GM19351 (cell line): ENCODE results near the gene PLCD1.
A peak's percentile ranks its signal among the peaks of the same experiment; 100 is the strongest.

Source experiments
- ATAC-seq: cut with Tn5 transposase; IDR thresholded peaks from one replicate; pipeline ENCODE4 v1.9.1; 2021; ENCODE audit warnings: mild to moderate bottlenecking, moderate library complexity; ENCODE audit not compliant: unreplicated experiment

The PLCD1 gene

GRCh38 chr3:38001456-38002081 is 27.9 kb downstream of the PLCD1 start:
- no peak for ATAC-seq

- no peak for ATAC-seq
Observed at GRCh38 chr3:38000965-38001455, 28.4 kb downstream of the PLCD1 start.

DNA sequence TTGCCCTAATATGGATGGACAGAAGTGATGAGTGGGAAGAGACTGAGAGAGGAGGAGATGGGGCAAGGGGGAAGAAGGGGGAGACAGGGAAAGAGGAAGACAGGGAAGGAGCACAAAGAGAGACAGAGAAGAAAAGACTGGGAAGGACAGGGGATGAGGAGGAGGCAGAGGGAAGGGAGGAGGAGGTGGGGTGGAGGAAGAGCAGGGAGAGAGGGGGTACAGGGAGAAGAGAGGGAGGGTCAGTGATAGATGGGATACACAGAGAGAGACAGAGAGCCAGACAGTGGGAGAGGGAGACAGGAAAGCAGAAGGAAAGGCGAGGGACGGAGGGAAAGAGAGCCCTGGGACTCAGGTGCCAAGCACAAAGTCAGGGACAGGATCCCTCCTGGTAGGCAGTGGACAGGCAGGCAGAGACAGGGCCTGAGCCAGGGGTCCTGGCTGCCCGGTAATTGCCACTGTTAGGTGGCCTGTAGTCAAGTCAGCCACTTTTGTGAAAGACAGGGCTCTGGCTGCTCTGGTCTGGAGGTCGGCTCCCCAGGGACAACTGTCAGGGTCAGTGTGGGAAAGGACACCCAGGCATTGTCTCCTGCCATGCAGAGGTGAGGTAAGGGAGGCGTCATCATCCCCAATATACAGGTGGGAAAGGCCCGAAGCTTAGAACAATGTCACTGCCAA is 29.1 kb downstream of the PLCD1 start:
- ATAC-seq = no peak

GRCh38 chr3:37999836-38000235 is 29.6 kb downstream of the PLCD1 start:
- no peak for ATAC-seq

DNA sequence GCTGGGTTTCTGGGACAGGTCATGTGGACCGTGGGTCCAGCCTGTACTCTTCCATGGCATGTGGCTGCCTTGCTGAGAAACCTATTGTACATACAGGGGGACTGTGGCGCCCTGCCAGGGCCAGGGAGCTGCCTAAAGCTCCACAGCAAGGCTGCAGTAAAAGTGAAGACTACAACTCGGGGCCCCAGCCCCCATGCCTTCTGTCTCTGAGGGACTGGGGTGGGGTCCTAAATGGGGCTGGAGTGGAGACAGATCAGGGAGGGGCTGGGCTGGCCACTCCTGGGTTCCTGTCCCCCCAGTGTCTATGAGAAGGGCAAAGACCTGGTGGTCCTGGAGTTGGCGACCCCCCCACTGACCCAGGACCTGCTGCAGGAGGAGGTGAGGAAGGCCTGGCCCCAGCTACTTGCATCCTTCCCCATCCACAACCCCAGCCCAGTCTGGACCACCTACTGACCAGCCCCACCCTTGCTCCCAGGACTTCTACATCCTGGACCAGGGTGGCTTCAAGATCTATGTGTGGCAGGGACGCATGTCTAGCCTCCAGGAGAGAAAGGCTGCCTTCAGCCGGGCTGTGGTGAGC is 31.6 kb downstream of the PLCD1 start:
- no peak for ATAC-seq

GRCh38 chr3:37997342-37997741 is 32.1 kb downstream of the PLCD1 start:
- no peak for ATAC-seq

- ATAC-seq = peak; percentile 57
Observed at GRCh38 chr3:37996785-37997301, 32.6 kb downstream of the PLCD1 start.

DNA sequence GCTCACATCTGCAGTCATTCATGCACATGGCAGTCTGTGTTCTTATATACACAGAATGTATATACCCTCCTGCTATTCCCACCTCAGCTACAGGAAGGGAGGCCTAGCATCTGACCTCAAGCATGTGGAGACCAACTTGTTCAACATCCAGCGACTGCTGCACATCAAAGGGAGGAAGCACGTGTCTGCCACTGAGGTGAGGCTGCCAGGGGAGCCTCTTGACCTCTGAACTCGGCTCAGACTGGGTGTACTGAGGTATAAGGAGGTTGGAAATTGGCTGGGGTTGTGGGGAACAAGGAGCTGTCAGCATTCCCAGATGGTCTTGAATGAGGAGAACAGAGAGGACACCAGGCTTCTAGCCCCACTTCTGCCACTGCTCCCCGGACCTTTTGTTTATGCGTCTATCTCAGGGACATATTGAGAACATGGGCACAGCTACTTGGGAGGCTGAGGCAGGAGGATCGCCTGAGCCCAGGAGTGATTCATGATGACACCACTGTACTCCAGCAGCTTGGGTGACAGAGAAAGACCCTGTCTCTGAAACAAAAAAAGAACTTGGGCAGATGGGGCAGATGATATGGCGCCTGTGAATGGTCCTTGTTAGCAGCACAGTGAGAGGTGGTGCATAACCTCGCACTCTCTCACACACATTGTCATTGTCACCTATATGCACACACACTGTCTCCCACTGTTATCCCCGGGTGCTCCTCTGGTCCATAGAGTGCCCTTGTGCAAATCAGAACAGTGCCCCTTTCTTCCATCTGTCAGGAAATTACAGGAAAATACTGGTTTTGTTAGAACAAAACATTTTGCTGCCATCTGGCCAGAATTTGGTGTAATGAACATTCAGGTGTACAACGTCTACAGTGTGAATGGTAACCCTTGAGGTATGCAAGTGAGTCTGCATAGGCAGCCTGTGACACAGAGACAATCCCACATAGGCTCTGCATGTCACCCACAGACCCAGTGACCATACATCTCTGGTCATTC is 33.5 kb downstream of the PLCD1 start:
- no peak for ATAC-seq

DNA sequence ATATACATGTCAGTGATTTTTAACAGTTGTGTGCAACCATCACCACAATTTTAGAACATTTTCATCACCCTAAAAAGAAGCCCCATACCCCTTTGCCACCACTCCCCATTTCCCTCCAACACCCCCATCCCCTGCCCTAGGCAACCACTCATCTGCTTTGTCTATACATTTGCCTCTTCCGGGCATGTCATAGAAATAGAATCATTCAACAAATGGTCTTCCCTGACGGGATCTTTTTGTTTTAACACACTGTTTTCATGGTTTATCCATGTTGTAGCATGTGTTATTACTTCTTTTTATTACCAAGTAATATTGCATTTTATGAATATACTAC is 34.8 kb downstream of the PLCD1 start:
- ATAC-seq = peak; percentile 1

- ATAC-seq = peak; percentile 59
Observed at GRCh38 chr3:37993820-37994638, 35.4 kb downstream of the PLCD1 start.

DNA sequence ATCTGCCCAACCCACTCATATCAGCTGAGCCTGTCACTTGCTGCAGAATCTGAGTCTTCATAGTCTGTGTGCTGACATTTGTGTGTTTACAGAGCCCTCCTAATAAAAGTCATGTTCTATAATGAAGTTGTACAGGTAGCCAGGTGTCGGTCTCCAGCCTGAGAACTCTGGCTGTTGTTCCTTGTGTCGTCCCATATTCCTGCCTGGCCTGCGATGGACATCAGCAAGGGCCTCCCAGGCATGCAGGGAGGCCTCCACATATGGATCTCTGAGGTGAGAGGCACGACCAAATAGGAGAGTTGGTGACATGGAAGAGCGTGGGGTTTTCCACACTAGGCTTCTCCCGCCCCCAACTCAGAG is 36.0 kb downstream of the PLCD1 start:
- ATAC-seq = no peak

DNA sequence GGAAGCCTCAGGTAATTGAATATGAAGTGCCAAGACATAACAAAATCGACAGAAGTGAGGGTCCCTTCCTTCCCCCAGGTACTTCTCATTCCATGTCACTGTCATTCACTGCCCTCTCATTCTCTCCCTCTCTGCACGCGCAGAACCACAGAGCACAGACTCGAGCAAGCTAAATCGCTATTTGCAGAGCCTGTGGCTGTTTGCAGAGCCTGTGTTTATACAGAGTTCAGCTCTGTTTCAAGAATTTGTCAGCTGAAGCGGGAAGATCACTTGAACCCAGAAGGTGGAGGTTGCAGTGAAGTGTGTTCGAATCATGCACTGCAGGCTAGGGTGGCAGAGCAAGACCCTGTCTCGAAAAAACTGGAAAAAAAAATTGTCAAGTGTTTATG is 36.4 kb downstream of the PLCD1 start:
- ATAC-seq = no peak

DNA sequence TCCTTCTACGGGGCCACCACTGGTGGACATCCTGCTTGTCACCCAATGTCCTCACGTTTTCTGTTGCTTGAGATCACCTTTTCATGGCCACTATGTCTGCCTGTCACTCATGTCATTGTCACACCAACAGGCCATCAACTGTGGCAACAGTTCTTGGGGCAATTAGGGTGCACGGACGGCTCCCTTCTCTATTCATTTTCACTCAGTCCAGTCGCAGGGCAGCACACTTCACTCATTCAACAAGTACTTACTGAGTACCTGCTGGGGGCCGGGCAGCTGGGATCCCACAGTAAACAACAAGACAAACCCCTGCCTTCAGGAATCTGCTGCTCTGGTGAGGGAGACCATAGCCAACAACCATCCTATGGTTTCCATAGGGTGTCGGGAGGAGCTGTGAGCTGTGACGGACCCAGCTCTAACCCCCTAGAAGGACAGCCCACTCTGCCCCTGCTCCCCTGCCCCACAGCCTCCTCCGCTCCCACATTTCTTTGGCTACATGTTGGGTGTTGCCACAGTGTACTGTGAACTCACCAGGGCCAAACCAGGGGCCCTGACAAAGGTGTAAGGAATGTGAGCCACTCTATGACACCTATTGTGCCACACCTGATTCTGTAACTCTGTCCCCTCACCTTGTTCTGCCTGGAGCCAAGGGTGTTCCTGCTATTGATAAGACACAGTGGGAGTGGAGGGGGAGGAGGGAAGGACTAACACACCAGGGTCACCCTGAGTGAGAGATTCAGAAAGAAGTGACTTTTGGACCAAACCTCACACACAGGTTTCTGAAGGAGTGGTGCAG is 37.0 kb downstream of the PLCD1 start:
- no peak for ATAC-seq

GRCh38 chr3:37991823-37992222 is 37.6 kb downstream of the PLCD1 start:
- no peak for ATAC-seq

DNA sequence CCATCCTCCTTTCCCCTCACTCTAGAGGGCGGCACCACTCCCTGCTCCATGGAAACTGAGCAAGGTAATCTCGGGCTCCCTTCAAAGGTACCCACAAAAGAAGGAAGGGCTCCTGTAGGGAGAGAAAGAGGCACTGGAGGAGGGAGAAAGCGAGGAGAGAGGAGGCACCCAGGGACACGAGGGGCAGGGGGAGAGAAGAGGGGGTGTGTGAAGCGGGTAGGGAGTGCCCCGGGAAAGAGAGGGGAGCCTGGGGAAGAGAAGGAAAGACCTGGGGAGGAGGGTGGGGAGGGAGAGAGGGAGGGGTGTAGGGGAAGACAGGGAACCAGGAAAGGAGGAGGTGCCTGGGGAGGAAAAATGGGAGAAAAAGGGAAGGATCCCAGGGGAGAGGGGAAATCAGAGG is 38.3 kb downstream of the PLCD1 start:
- no peak for ATAC-seq

DNA sequence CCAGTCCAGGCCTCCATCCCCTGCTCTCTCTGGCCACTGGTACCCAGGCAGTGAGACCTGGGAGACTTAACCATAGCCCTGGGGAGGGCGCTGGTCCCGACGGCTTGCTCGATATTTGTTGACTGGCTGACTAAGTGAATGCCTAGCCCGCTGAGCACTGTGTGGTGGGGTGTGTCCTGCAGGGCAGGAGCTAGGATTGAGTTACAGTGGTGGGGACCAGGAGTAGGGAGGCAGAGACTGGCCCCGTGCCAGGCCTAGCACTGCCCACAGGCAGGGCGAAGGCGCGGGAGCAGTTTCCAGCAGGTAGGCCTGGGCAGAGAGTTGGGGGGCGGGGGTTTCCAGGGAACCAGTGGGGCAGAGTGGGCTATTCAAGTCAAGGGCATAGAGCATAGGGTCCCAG is 38.9 kb downstream of the PLCD1 start, which contains the start of gene VILL:
TSS of gene VILL (plus strand) at position 260 of the 400 bp plus-strand sequence. CDS start 2,887 bp downstream, outside the sequence.
- no peak for ATAC-seq

DNA sequence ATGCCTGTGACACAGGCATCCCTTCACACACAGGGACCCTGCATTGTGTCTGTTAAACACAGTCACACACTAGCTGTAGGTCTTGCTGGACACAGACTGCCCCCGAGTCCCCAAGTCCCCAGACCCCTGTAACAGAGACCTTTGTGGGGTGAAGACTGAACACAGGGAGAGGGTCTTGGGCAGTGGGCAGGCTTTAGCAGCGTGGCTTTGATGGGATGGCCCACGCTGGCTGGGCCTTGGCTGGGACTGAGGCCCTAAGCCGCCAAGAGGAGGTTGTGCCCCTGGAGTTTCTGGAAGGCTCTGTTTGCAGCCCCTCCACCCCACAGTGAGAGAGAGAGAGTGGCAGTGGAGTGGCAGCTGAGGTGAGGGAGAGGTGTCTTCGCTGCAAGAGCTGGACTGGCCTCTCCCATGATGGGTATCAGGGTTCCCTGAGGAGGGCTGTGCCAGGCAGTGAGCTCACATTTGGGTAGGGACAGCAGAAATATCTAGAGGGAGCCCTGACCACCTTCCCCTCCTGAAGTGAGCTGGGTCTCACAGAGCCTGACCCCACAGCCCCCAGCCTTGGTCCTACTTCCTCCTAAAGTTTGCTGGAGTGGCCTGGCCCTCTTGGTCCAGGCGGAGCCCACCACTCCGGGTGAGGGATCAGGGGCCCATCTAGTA is 39.5 kb downstream of the PLCD1 start:
- ATAC-seq = no peak

- no peak for ATAC-seq
Observed at GRCh38 chr3:37988931-37989525, 40.4 kb downstream of the PLCD1 start.
